ENCODE measurements around the gene ASAP3. TPM values are rescaled to one million over a fixed set of nuclear protein-coding genes. Genes with fewer than 3 reads are reported as not detected.

ASAP3 gene
- total and polyA plus RNA-seq, 2 of the 13 experiments (the other 11 are each of a cell fraction or from before 2014, with no cell fraction given) = 32.6 to 37.0 TPM

GRCh38 chr1:23530747-23531561 lies 47.0 kb upstream of the ASAP3 start, which contains the start of gene E2F2 (continued):
- TF ChIP-seq CCDC6 (CRISPR knock-in tag; IDR thresholded peaks at IDR 0.05) = peak; percentile 80; the same call in 1 of the 2 replicates
- no peak for TF ChIP-seq IKZF4 (CRISPR knock-in tag; IDR thresholded peaks at IDR 0.05; ENCODE audit: borderline replicate concordance, low read depth, not compliant biosample characterization)
- no peak for TF ChIP-seq FOXA3 (CRISPR knock-in tag; IDR thresholded peaks at IDR 0.05)
- TF ChIP-seq GMEB2 (CRISPR knock-in tag; IDR thresholded peaks at IDR 0.05; ENCODE audit: low read depth) = no peak
- peak; percentile 79; the same call in 1 of the 2 replicates for TF ChIP-seq TFDP1 (CRISPR knock-in tag; IDR thresholded peaks at IDR 0.05; ENCODE audit: borderline replicate concordance)
- no peak for TF ChIP-seq YY1 (IDR thresholded peaks at IDR 0.05; ENCODE audit: insufficient read depth, insufficient replicate concordance, low read depth, low read length)
- no peak for TF ChIP-seq TRAFD1 (CRISPR knock-in tag; IDR thresholded peaks at IDR 0.05; ENCODE audit: borderline replicate concordance)
- TF ChIP-seq, protein P1, sequence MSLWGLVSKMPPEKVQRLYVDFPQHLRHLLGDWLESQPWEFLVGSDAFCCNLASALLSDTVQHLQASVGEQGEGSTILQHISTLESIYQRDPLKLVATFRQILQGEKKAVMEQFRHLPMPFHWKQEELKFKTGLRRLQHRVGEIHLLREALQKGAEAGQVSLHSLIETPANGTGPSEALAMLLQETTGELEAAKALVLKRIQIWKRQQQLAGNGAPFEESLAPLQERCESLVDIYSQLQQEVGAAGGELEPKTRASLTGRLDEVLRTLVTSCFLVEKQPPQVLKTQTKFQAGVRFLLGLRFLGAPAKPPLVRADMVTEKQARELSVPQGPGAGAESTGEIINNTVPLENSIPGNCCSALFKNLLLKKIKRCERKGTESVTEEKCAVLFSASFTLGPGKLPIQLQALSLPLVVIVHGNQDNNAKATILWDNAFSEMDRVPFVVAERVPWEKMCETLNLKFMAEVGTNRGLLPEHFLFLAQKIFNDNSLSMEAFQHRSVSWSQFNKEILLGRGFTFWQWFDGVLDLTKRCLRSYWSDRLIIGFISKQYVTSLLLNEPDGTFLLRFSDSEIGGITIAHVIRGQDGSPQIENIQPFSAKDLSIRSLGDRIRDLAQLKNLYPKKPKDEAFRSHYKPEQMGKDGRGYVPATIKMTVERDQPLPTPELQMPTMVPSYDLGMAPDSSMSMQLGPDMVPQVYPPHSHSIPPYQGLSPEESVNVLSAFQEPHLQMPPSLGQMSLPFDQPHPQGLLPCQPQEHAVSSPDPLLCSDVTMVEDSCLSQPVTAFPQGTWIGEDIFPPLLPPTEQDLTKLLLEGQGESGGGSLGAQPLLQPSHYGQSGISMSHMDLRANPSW (CRISPR knock-in tag; IDR thresholded peaks at IDR 0.05; ENCODE audit: borderline replicate concordance) = peak; percentile 24; the same call in 1 of the 2 replicates
- TF ChIP-seq, protein P2, sequence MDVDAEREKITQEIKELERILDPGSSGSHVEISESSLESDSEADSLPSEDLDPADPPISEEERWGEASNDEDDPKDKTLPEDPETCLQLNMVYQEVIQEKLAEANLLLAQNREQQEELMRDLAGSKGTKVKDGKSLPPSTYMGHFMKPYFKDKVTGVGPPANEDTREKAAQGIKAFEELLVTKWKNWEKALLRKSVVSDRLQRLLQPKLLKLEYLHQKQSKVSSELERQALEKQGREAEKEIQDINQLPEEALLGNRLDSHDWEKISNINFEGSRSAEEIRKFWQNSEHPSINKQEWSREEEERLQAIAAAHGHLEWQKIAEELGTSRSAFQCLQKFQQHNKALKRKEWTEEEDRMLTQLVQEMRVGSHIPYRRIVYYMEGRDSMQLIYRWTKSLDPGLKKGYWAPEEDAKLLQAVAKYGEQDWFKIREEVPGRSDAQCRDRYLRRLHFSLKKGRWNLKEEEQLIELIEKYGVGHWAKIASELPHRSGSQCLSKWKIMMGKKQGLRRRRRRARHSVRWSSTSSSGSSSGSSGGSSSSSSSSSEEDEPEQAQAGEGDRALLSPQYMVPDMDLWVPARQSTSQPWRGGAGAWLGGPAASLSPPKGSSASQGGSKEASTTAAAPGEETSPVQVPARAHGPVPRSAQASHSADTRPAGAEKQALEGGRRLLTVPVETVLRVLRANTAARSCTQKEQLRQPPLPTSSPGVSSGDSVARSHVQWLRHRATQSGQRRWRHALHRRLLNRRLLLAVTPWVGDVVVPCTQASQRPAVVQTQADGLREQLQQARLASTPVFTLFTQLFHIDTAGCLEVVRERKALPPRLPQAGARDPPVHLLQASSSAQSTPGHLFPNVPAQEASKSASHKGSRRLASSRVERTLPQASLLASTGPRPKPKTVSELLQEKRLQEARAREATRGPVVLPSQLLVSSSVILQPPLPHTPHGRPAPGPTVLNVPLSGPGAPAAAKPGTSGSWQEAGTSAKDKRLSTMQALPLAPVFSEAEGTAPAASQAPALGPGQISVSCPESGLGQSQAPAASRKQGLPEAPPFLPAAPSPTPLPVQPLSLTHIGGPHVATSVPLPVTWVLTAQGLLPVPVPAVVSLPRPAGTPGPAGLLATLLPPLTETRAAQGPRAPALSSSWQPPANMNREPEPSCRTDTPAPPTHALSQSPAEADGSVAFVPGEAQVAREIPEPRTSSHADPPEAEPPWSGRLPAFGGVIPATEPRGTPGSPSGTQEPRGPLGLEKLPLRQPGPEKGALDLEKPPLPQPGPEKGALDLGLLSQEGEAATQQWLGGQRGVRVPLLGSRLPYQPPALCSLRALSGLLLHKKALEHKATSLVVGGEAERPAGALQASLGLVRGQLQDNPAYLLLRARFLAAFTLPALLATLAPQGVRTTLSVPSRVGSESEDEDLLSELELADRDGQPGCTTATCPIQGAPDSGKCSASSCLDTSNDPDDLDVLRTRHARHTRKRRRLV (CRISPR knock-in tag; IDR thresholded peaks at IDR 0.05) = no peak
- TF ChIP-seq ZNF577 (CRISPR knock-in tag; IDR thresholded peaks at IDR 0.05; ENCODE audit: borderline replicate concordance, low read depth) = no peak
- no peak for TF ChIP-seq ZNF773 (CRISPR knock-in tag; IDR thresholded peaks at IDR 0.05; ENCODE audit: borderline replicate concordance)
- TF ChIP-seq ZNF333 (CRISPR knock-in tag; IDR thresholded peaks at IDR 0.05; ENCODE audit: borderline replicate concordance) = peak; percentile 37; the same call in 1 of the 2 replicates
- TF ChIP-seq AKAP8 (CRISPR knock-in tag; IDR thresholded peaks at IDR 0.05) = 0 out of 2 replicates have a peak, but pooled peaks have one; percentile 40
- TF ChIP-seq MBNL3 (CRISPR knock-in tag; conservative IDR thresholded peaks at IDR 0.05) = no peak

Measured in HepG2 (cell line).